Stomach (tissue), 9 donors: Measurements from ENCODE around the gene EMX2. TPM values are rescaled to one million over a fixed set of nuclear protein-coding genes. Genes with fewer than 3 reads are reported as not detected.

ENCODE experiments used
- DNase-seq, 2 donors: peaks; one replicate each; pipeline versions ENCODE4 v3.0.0 to v3.0.0-alpha.2; 2013 to 2019
- H3K27ac ChIP-seq, 5 donors: fragments of 200-600 bp in 4 of 5; sonication (generic) in 4 of 5; one replicate each; pipeline ENCODE4 v1.5.1; 2013 to 2019; ENCODE audit warnings: mild to moderate bottlenecking in 1 of 5, moderate library complexity in 1 of 5
- H3K27me3 ChIP-seq, 3 donors: fragments of 200-600 bp; sonication (generic); one replicate each; pipeline ENCODE4 v1.5.1; 2017 to 2019; ENCODE audit warnings: mixed run types in 1 of 3
- H3K36me3 ChIP-seq, 4 donors: fragments of 200-600 bp; sonication (generic); 1 replicate in 3 of 4; 2 replicates in 1 of 4; pipeline ENCODE4 v1.5.1; 2016 to 2019
- H3K4me1 ChIP-seq, 4 donors: fragments of 200-600 bp; sonication (generic); one replicate each; pipeline ENCODE4 v1.5.1; 2016 to 2019
- H3K4me3 ChIP-seq, 4 donors: fragments of 200-600 bp; sonication (generic) in 3 of 4; one replicate each; pipeline ENCODE4 v1.5.1; 2016 to 2019; ENCODE audit warnings: mild to moderate bottlenecking in 1 of 4
- H3K9me3 ChIP-seq, 4 donors: fragments of 200-600 bp; sonication (generic); one replicate each; pipeline ENCODE4 v1.5.1; 2016 to 2019
- EP300 ChIP-seq: sonication (generic); formaldehyde crosslinking; IDR thresholded peaks from one replicate; pipeline ENCODE4 v1.6.1; 2017; ENCODE audit warnings: antibody characterized with exemption
- POLR2A ChIP-seq, 4 donors: fragments of 450-650 bp; IDR thresholded peaks; one replicate each; pipeline ENCODE4 v1.6.1; 2016; ENCODE audit warnings: antibody characterized with exemption in 4 of 4, control low read depth in 2 of 4, mild to moderate bottlenecking in 1 of 4, moderate library complexity in 1 of 4
- POLR2AphosphoS5 ChIP-seq, 3 donors: sonication (generic); formaldehyde crosslinking; IDR thresholded peaks; one replicate each; pipeline ENCODE4 v1.6.1; 2016; ENCODE audit warnings: antibody characterized with exemption in 3 of 3
- WGBS, 5 donors: extraction: QIAGEN DNeasy Blood & Tissue Kit in 3 of 5; methylation state at CpG; one replicate each; pipeline versions ENCODE4 v1.1.5 to v1.1.7; 2013 to 2018; 5-methylcytosine and 5-hydroxymethylcytosine counted together
- intact Hi-C: fragments of 100-400 bp; cut with DNase I; formaldehyde crosslinking; loops from one replicate; pipeline ENCODE4 v1.15.1; 2023; ENCODE audit warnings: low total_unique reads
- polyA plus RNA-seq, 3 donors: library from polyadenylated mRNA; stranded (reverse); fragments of 200-250 nt; gene quantifications; one replicate each; pipeline ENCODE4 v1.2.3, GENCODE V29; 2013
- total RNA-seq, 5 donors: library from RNA; depleted of rRNA; stranded (reverse); fragments of >200 nt; gene quantifications; one replicate each; pipeline versions ENCODE4 v1.1.0 to v1.2.3, GENCODE V29; 2014 to 2016
- TF ChIP-seq, protein P1 (sequence below), 7 experiments: fragments of 450-650 bp in 4 of 7; fragments of 200-600 bp in 3 of 7; sonication (generic) in 3 of 7; IDR thresholded peaks; one replicate each; pipeline ENCODE4 v1.5.1; 2016 to 2019; ENCODE audit warnings: antibody characterized with exemption in 7 of 7, control low read depth in 2 of 7, mild to moderate bottlenecking in 1 of 7
- donor health status: healthy with polysubstance abuse.
- donor health status: Bipolar disorder and iron deficiency.
- donor health status: healthy.

Gene EMX2
- total and polyA plus RNA-seq, 8 donors, result 0.18 TPM; not detected in 7

DNA sequence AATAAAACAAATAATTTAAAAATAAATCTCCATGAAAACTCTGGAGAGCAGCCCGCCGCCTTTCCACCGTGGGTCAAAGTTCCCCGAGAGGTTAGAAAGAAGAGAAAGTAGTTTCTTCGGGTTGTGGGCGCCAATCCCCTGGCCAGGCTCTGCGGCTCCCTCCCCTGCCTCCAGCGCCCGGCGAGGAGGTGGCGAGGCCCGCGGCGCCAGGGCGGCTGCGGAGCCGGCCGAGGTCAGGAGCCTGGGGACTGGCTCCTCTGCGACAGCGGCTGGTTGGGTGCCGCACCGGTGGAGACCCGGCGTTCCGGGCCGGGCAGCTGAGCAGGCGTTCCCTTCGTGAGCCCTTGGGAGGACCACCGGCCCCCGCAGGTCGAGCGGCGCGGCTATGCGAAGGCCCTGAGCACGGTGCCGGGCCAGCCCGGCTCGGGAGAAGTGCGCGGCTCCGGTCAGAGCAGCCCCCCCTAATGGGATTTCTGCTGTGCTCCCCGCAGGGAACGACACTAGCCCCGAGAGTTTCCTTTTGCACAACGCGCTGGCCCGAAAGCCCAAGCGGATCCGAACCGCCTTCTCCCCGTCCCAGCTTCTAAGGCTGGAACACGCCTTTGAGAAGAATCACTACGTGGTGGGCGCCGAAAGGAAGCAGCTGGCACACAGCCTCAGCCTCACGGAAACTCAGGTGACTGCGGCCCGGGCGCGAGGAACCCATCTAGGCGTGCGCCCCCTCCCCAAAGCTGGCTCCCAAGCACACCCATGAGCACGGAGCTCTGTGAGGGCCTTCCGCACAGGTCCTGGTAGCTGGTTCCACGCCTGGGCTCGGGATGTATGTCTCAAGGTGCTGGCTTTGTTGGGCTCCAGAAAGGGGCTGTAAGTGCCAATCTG is 2.8 kb downstream of the EMX2 start:
- 4 to 12% (median 7%) methylated on average over 38 to 67 of the region's 67 CpGs for WGBS, 5 donors
- Histone ChIP-seq H3K9me3 (no peaks in the 10 kb centered on the region), H3K4me3 (peak overlapping the region; percentile 25 to 45 (median 32)), H3K27me3 (peaks cover 63 to 100% (median 98%) of the 10 kb centered on the region in 3 donors), H3K36me3 (no peaks in the 10 kb centered on the region), H3K4me1 (peaks cover 38 to 62% (median 53%) of the 10 kb centered on the region in 4 donors), H3K27ac (no peak overlapping the region)
- TF ChIP-seq EP300, result no peak
- TF ChIP-seq, protein P1, sequence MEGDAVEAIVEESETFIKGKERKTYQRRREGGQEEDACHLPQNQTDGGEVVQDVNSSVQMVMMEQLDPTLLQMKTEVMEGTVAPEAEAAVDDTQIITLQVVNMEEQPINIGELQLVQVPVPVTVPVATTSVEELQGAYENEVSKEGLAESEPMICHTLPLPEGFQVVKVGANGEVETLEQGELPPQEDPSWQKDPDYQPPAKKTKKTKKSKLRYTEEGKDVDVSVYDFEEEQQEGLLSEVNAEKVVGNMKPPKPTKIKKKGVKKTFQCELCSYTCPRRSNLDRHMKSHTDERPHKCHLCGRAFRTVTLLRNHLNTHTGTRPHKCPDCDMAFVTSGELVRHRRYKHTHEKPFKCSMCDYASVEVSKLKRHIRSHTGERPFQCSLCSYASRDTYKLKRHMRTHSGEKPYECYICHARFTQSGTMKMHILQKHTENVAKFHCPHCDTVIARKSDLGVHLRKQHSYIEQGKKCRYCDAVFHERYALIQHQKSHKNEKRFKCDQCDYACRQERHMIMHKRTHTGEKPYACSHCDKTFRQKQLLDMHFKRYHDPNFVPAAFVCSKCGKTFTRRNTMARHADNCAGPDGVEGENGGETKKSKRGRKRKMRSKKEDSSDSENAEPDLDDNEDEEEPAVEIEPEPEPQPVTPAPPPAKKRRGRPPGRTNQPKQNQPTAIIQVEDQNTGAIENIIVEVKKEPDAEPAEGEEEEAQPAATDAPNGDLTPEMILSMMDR (IDR thresholded peaks at IDR 0.05), result no peak
- no peak for DNase-seq
- intact Hi-C loops, result no loop called here

DNA sequence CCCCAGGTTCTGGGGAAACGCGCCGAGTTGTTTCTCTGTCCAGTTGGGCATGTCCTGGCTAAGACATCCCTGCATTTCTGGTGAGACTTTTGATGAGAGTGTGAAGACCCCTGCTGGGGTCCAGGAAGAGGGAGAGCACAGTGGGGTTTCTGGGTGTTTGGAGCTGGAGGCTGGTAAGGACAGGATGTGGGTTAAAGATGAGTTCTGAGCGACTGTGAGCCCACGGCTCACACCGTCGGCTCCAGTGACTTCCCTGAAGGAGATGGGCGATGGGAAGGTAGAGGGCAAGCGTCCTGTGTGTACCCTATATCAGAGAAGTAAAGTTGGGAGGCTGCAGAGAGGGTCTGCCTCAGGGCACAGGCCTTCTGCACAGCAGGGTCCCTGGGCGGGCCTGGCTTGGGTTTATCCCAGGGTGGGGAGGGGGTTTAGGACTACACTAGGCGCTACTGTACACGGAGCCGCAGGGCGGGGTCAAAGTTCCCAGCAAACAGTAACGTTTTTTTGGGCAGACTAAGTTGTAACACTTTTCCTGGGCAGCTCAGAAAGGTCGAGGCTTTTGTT is 3.6 kb downstream of the EMX2 start:
- H3K27ac ChIP-seq, result no peak overlapping the region
- DNase-seq, result no peak
- peaks cover 58 to 100% (median 98%) of the 10 kb centered on the region in 3 donors for H3K27me3 ChIP-seq
- H3K4me3 ChIP-seq, result peak overlapping the region in 1 of 4 donors; percentile 45
- no peaks in the 10 kb centered on the region for H3K9me3 ChIP-seq
- H3K36me3 ChIP-seq, result no peaks in the 10 kb centered on the region
- WGBS, 5 donors, result 6 to 15% (median 9%) methylated on average over 15 to 16 of the region's 16 CpGs
- intact Hi-C loops, result no loop called here
- TF ChIP-seq POLR2AphosphoS5 (IDR thresholded peaks at IDR 0.05), result no peak
- H3K4me1 ChIP-seq, result peaks cover 38 to 62% (median 53%) of the 10 kb centered on the region in 4 donors

DNA sequence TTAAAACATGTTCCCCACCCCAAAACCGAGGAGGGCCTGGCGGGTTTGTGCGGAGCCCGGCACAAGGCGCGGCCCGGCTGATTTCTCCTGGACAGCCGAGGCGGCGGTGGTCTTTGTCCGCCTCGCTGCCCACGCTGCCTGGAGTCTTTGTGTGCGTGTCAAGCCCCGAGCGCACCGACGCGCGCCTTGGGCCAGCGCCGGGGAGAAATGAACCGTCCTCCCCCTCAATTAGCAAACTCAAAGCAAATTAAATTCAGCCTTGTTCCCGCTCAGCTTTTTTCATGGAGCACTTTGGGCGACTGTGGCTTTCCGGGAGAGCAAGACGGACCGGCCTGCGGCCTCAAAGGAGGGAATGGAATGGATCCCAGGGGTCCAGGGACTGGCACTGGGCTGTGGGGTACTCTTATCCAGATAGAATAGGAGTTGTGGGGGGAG is 4.1 kb downstream of the EMX2 start:
- Histone ChIP-seq H3K9me3 (no peaks in the 10 kb centered on the region), H3K27ac (no peak overlapping the region), H3K4me3 (no peak overlapping the region), H3K4me1 (peaks cover 38 to 66% (median 56%) of the 10 kb centered on the region in 4 donors), H3K27me3 (peaks cover 57 to 100% (median 99%) of the 10 kb centered on the region in 3 donors), H3K36me3 (no peaks in the 10 kb centered on the region)
- intact Hi-C loops, result no loop called here
- TF ChIP-seq POLR2AphosphoS5 (IDR thresholded peaks at IDR 0.05), result no peak
- TF ChIP-seq EP300, result no peak
- TF ChIP-seq POLR2A (IDR thresholded peaks at IDR 0.05), result no peak
- TF ChIP-seq, protein P1 (IDR thresholded peaks at IDR 0.05), result no peak
- no peak for DNase-seq
- 7 to 16% (median 10%) methylated on average over 26 to 29 of the region's 29 CpGs for WGBS, 5 donors

DNA sequence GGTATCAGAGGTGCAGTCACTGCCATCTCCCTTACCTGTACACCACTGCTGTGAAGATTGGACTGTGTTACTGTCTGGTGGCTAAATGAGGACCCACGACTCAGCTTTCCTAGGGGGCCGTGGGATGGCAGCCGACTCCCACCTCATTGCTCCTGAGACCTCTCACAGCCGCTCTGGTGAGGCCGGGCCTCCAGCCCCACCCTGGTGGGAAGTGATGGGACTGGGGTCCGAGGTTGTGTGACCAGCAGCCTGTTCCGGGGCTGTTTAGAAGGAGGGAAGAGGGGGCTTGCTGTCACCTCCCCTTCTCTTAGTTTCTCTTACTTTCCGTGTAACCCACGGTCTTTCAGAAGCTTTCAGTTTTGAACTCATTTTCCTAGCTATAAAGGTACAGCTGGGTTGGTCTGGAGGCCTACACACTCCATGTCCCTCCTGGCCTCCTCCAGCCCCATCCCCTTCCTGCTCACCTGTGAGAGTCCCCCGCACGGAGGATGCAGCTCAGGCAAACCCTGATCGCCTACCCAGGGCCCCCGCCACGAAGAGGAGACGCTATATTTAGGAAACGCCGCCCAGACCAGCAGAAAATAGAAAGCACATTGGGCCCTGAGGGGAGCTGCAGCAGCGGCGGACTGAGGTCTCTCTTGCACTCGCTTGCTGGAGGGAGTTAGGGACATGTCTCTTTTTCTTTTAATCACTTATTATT is 4.6 kb downstream of the EMX2 start:
- Histone ChIP-seq H3K9me3 (no peaks in the 10 kb centered on the region), H3K4me3 (no peak overlapping the region), H3K4me1 (peaks cover 33 to 66% (median 56%) of the 10 kb centered on the region in 4 donors), H3K27ac (no peak overlapping the region), H3K27me3 (peaks cover 51 to 100% (median 99%) of the 10 kb centered on the region in 3 donors), H3K36me3 (no peaks in the 10 kb centered on the region)
- intact Hi-C loops, result no loop called here
- no peak for TF ChIP-seq EP300
- TF ChIP-seq, protein P1 (IDR thresholded peaks at IDR 0.05), result no peak
- 11 to 20% (median 14%) methylated on average over 20 of the region's 20 CpGs for WGBS, 5 donors
- DNase-seq, result no peak
